Stimulated activated memory B cell treated with anti-CD40 and anti-IgM and Interleukin-4, amounts not matched to agents 10 μg/mL and 1 μg/mL and 100 μg/mL, for 72 hours (primary cell): ENCODE results near the gene TULP4.
"Not testable (repeated sequence)": the region's sequence is repeated elsewhere in the genome, so short reads cannot be mapped to it uniquely, and the experiment has no call there.

Experiments used
- ATAC-seq: fragments of 150-1000 bp; cut with Tn5 transposase; 2 replicates; pipeline ENCODE4 v1.10.0; 2021
- H3K27ac Mint-ChIP-seq: one replicate; pipeline ENCODE4 v1.8.0; 2022; ENCODE audit warnings: mild to moderate bottlenecking, mixed read lengths
- H3K27me3 Mint-ChIP-seq: one replicate; pipeline ENCODE4 v1.8.0; 2022; ENCODE audit warnings: mixed read lengths
- H3K36me3 Mint-ChIP-seq: one replicate; pipeline ENCODE4 v1.8.0; 2022; ENCODE audit warnings: mixed read lengths
- H3K4me1 Mint-ChIP-seq: one replicate; pipeline ENCODE4 v1.8.0; 2022; ENCODE audit warnings: mixed read lengths
- H3K4me3 Mint-ChIP-seq: one replicate; pipeline ENCODE4 v1.8.0; 2022; ENCODE audit warnings: mild to moderate bottlenecking, moderate library complexity, mixed read lengths
- H3K9me3 Mint-ChIP-seq: one replicate; pipeline ENCODE4 v1.8.0; 2022; ENCODE audit warnings: mixed read lengths

Gene TULP4

DNA sequence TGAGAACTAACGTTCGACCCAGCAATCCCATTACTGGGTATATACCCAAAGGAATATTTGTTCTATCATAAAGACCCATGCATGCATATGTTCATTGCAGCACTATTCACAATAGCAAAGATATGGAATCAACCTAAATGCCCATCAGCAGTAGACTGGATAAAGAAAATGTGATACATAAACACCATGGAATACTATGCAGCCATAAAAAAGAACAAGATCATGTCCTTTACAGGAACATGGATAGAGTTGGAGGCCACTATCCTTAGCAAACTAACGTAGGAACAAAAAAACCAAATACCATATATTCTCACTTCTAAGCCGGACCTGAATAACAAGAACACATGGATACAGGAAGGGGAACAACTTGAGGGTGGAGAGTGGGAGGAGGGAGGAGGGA, 165.5 kb downstream of the TULP4 start:
- Mint-ChIP-seq H3K36me3 (peaks cover 57% of the 10 kb centered on the region), H3K4me1 (peaks cover 53% of the 10 kb centered on the region)
- not testable (repeated sequence) for H3K4me3 Mint-ChIP-seq, H3K27ac Mint-ChIP-seq, H3K27me3 Mint-ChIP-seq, H3K9me3 Mint-ChIP-seq, ATAC-seq

GRCh38 chr6:158480989-158481388, 168.7 kb downstream of the TULP4 start:
- Mint-ChIP-seq H3K9me3 (no peaks in the 10 kb centered on the region), H3K4me1 (peaks cover 33% of the 10 kb centered on the region), H3K36me3 (peaks cover 64% of the 10 kb centered on the region), H3K27ac (no peak overlapping the region), H3K4me3 (no peak overlapping the region), H3K27me3 (no peaks in the 10 kb centered on the region)
- ATAC-seq, result no peak

DNA sequence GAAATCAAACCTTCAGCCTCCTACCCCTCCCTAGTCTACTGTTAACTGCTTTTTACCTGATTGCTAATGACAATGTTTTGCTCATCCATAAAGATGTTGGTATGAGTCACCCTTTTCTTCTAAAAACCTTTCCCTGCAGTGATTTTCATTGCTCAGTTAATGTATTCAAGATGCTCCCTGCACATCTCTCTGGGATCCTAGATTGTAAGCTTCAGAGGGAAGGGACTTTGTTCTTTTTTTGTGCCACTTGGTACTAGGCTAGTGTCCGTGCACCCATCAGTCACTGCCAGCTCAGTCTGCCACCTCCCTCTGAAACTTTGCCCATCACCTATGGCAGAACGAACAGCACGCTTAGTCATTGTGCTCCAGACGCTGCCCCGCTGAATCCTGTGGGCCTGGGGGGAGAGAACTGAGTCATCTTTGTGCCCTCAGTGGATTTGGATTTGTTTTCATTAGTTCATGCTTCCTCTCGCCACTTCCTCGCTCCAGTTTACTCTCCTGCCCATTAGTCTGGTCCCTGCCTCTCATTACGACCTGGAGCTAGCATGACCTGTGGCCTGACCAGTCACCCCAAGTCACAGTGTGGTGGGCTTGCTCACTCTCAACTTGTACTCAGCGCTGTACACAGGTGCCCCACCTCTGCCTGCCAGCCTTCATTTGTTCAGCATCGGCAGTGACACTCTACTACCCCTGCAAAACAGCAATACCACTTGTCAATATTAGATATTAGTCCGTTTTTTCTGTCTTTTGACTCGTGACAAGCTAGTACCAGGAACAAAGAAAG, 169.6 kb downstream of the TULP4 start:
- H3K36me3 Mint-ChIP-seq, result peaks cover 61% of the 10 kb centered on the region
- no peak for ATAC-seq
- peak overlapping the region; percentile 6 for H3K27ac Mint-ChIP-seq
- H3K9me3 Mint-ChIP-seq, result no peaks in the 10 kb centered on the region
- peaks cover 24% of the 10 kb centered on the region for H3K4me1 Mint-ChIP-seq
- H3K27me3 Mint-ChIP-seq, result no peaks in the 10 kb centered on the region
- H3K4me3 Mint-ChIP-seq, result no peak overlapping the region

GRCh38 chr6:158485431-158485830, 173.2 kb downstream of the TULP4 start:
- Mint-ChIP-seq H3K27ac (no peak overlapping the region), H3K27me3 (no peaks in the 10 kb centered on the region), H3K36me3 (peaks cover 46% of the 10 kb centered on the region), H3K9me3 (no peaks in the 10 kb centered on the region), H3K4me1 (peaks cover 21% of the 10 kb centered on the region), H3K4me3 (no peak overlapping the region)
- no peak for ATAC-seq

GRCh38 chr6:158487495-158487894, 175.2 kb downstream of the TULP4 start:
- Mint-ChIP-seq H3K27ac (no peak overlapping the region), H3K9me3 (no peaks in the 10 kb centered on the region), H3K36me3 (peaks cover 48% of the 10 kb centered on the region)

GRCh38 chr6:158488065-158488464, 175.8 kb downstream of the TULP4 start:
- Mint-ChIP-seq H3K4me1 (no peaks in the 10 kb centered on the region), H3K36me3 (peaks cover 49% of the 10 kb centered on the region), H3K4me3 (no peak overlapping the region), H3K27me3 (no peaks in the 10 kb centered on the region), H3K27ac (no peak overlapping the region), H3K9me3 (no peaks in the 10 kb centered on the region)
- no peak for ATAC-seq

More at GRCh38 chr6:158487495-158487894, 175.2 kb downstream of the TULP4 start:
- no peaks in the 10 kb centered on the region for H3K27me3 Mint-ChIP-seq
- H3K4me1 Mint-ChIP-seq, result peaks cover under 1% of the 10 kb centered on the region
- no peak overlapping the region for H3K4me3 Mint-ChIP-seq
- ATAC-seq, result no peak

DNA sequence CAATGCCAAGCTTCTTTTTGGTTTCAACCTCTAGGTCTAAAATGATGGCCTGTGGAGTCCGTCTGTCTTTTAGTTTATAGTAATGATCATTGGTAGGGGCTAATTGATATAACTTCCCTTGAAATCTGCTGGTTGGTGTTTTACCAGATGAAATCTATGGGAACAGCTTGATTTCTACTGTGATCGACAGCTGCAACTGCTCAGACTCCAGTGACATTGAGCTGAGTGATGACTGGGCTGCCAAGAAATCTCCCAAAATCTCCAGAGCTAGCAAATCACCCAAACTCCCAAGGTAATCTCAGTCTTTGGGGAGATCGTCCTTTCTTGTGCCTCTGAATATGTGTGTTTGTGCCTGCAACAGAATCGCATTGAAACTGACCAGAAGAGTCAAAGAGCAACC, 177.2 kb downstream of the TULP4 start:
- Mint-ChIP-seq H3K4me3 (no peak overlapping the region), H3K27ac (no peak overlapping the region), H3K36me3 (peaks cover 60% of the 10 kb centered on the region), H3K27me3 (no peaks in the 10 kb centered on the region), H3K9me3 (no peaks in the 10 kb centered on the region), H3K4me1 (no peaks in the 10 kb centered on the region)
- no peak for ATAC-seq

DNA sequence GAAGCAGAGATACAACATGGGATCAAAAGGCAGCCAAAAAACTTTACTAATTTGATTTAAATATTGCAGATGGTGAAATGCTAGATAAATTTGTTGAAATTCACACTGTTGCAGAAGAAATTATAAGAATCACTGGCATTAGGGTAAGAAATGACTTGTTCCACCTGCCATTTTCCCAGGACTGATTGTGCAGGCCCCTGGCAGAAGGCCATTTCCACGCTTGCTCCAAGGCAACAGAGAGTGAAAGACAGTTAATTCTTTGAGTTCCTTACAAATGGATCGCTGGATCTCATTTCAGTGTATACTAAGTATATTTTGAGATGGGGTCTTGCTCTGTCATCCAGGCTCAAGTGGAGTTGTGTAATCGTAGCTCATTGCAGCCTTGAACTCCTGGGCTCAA, 180.6 kb downstream of the TULP4 start:
- Mint-ChIP-seq H3K9me3 (no peaks in the 10 kb centered on the region), H3K27ac (no peak overlapping the region), H3K27me3 (no peaks in the 10 kb centered on the region), H3K4me3 (no peak overlapping the region), H3K4me1 (no peaks in the 10 kb centered on the region), H3K36me3 (peaks cover 45% of the 10 kb centered on the region)
- no peak for ATAC-seq

GRCh38 chr6:158496700-158497099, 184.4 kb downstream of the TULP4 start:
- Mint-ChIP-seq H3K9me3 (no peaks in the 10 kb centered on the region), H3K36me3 (peaks cover 57% of the 10 kb centered on the region), H3K27ac (no peak overlapping the region), H3K4me3 (no peak overlapping the region), H3K4me1 (no peaks in the 10 kb centered on the region), H3K27me3 (no peaks in the 10 kb centered on the region)
- ATAC-seq, result no peak

GRCh38 chr6:158497620-158498019, 185.4 kb downstream of the TULP4 start:
- Mint-ChIP-seq H3K27ac (no peak overlapping the region), H3K4me3 (no peak overlapping the region), H3K36me3 (peaks cover 57% of the 10 kb centered on the region), H3K9me3 (no peaks in the 10 kb centered on the region), H3K27me3 (no peaks in the 10 kb centered on the region), H3K4me1 (no peaks in the 10 kb centered on the region)
- ATAC-seq, result no peak

DNA sequence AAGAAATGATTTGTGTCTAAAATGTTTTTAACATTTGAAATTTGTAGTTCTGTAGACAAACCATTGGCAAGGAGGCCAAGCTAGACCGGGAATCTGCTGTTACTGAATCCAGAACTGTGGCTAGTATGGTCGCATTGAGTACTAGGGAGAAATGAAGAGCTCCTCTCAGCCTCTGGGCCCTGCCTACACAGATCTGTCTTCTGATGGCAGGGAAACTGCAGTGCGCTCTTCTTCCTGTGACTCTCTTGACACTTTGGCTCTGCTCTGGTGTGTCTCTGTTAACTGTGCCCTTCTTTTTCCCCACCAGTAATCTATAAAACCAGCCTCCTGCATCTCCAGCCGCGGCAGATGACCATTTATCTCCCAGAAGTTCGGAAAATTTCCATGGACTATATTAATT, 186.1 kb downstream of the TULP4 start:
- H3K27ac Mint-ChIP-seq, result no peak overlapping the region
- H3K27me3 Mint-ChIP-seq, result no peaks in the 10 kb centered on the region
- H3K4me3 Mint-ChIP-seq, result no peak overlapping the region
- H3K36me3 Mint-ChIP-seq, result peaks cover 60% of the 10 kb centered on the region
- no peaks in the 10 kb centered on the region for H3K9me3 Mint-ChIP-seq
- no peaks in the 10 kb centered on the region for H3K4me1 Mint-ChIP-seq
- ATAC-seq, result no peak

DNA sequence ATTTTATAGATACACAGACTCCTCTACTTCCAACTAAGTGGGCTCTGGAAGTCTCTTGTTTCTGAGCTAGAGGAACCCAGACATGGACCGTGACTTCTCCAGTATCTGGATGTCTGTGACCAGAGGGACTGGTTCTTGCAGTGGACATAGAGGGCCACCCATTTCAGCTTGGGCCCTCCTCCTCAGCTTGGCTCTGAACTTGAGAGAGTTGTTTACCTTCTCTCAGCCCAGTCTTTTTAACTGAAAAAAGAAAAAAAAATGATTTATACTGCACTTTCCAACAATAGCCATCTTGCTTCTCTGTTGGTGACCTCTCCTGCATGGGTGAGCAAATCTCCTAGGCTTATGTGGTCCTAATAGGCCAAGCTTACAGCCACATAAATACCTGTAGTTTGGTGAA, 187.3 kb downstream of the TULP4 start:
- H3K36me3 Mint-ChIP-seq, result peaks cover 59% of the 10 kb centered on the region
- no peaks in the 10 kb centered on the region for H3K27me3 Mint-ChIP-seq
- no peaks in the 10 kb centered on the region for H3K4me1 Mint-ChIP-seq
- H3K4me3 Mint-ChIP-seq, result no peak overlapping the region
- no peak overlapping the region for H3K27ac Mint-ChIP-seq
- no peak for ATAC-seq
- H3K9me3 Mint-ChIP-seq, result no peaks in the 10 kb centered on the region

- H3K36me3 Mint-ChIP-seq, result peaks cover 64% of the 10 kb centered on the region
- no peak overlapping the region for H3K27ac Mint-ChIP-seq
- H3K4me1 Mint-ChIP-seq, result no peaks in the 10 kb centered on the region
- no peak for ATAC-seq
- no peaks in the 10 kb centered on the region for H3K9me3 Mint-ChIP-seq
- H3K4me3 Mint-ChIP-seq, result no peak overlapping the region
- H3K27me3 Mint-ChIP-seq, result no peaks in the 10 kb centered on the region
These were observed 187.9 kb downstream of the TULP4 start for GRCh38 chr6:158500016-158500735.

- H3K36me3 Mint-ChIP-seq, result peaks cover 66% of the 10 kb centered on the region
These were observed 189.3 kb downstream of the TULP4 start for GRCh38 chr6:158501360-158502262.

DNA sequence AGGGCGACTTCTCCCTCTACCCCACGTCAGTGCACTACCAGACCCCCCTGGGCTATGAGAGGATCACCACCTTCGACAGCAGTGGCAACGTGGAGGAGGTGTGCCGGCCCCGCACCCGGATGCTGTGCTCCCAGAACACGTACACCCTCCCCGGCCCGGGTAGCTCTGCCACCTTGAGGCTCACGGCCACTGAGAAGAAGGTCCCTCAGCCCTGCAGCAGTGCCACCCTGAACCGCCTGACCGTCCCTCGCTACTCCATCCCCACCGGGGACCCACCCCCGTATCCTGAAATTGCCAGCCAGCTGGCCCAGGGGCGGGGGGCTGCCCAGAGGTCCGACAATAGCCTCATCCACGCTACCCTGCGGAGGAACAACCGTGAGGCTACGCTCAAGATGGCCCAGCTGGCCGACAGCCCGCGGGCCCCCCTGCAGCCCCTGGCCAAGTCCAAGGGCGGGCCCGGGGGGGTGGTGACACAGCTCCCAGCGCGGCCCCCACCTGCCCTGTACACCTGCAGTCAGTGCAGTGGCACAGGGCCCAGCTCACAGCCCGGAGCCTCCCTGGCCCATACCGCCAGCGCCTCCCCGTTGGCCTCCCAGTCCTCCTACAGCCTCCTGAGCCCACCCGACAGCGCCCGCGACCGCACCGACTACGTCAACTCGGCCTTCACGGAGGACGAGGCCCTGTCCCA, 190.1 kb downstream of the TULP4 start:
- H3K36me3 Mint-ChIP-seq, result peaks cover 66% of the 10 kb centered on the region
- no peak overlapping the region for H3K27ac Mint-ChIP-seq
- H3K4me3 Mint-ChIP-seq, result no peak overlapping the region
- H3K9me3 Mint-ChIP-seq, result no peaks in the 10 kb centered on the region
- ATAC-seq, result peak; percentile 24
- no peaks in the 10 kb centered on the region for H3K4me1 Mint-ChIP-seq
- H3K27me3 Mint-ChIP-seq, result no peaks in the 10 kb centered on the region

More at GRCh38 chr6:158501360-158502262, 189.3 kb downstream of the TULP4 start:
- no peaks in the 10 kb centered on the region for H3K9me3 Mint-ChIP-seq
- H3K27me3 Mint-ChIP-seq, result no peaks in the 10 kb centered on the region
- no peak overlapping the region for H3K27ac Mint-ChIP-seq
- peak; percentile 8 for ATAC-seq
- no peaks in the 10 kb centered on the region for H3K4me1 Mint-ChIP-seq
- no peak overlapping the region for H3K4me3 Mint-ChIP-seq
